Osteocyte (in vitro differentiated cells): Measurements from ENCODE around the gene PACS1. TPM values are rescaled to one million over a fixed set of nuclear protein-coding genes. Genes with fewer than 3 reads are reported as not detected.

ENCODE experiments used
- DNase-seq: peaks from one replicate; pipeline ENCODE4 v3.0.0; 2021; ENCODE audit warnings: mixed read lengths; ENCODE audit not compliant: unreplicated experiment; ENCODE audit errors: extremely low spot score
- H3K27ac Mint-ChIP-seq: one replicate; pipeline ENCODE4 v1.8.0; 2021; ENCODE audit warnings: mild to moderate bottlenecking, mixed read lengths; ENCODE audit not compliant: unreplicated experiment
- H3K27me3 Mint-ChIP-seq: one replicate; pipeline ENCODE4 v1.8.0; 2021; ENCODE audit warnings: mixed read lengths; ENCODE audit not compliant: unreplicated experiment
- H3K36me3 Mint-ChIP-seq: one replicate; pipeline ENCODE4 v1.8.0; 2021; ENCODE audit warnings: mixed read lengths; ENCODE audit not compliant: unreplicated experiment
- H3K4me1 Mint-ChIP-seq: one replicate; pipeline ENCODE4 v1.8.0; 2021; ENCODE audit warnings: mixed read lengths; ENCODE audit not compliant: unreplicated experiment
- H3K4me3 Mint-ChIP-seq: one replicate; pipeline ENCODE4 v1.8.0; 2021; ENCODE audit warnings: mild to moderate bottlenecking, moderate library complexity, mixed read lengths; ENCODE audit not compliant: unreplicated experiment
- H3K9me3 Mint-ChIP-seq: one replicate; pipeline ENCODE4 v1.8.0; 2021; ENCODE audit warnings: mixed read lengths; ENCODE audit not compliant: unreplicated experiment
- total RNA-seq: library from RNA; stranded (reverse); gene quantifications from 2 replicates; pipeline ENCODE4 v1.2.1, GENCODE V29; 2021
- TF ChIP-seq, protein P1 (sequence below): fragments of 200-600 bp; sonication (generic); IDR thresholded peaks from 2 replicates; pipeline ENCODE4 v1.5.0; 2021; ENCODE audit warnings: antibody characterized with exemption, mild to moderate bottlenecking, moderate library complexity

PACS1 gene
- total RNA-seq, 1 donor from 2014 or later = 83.8 TPM

DNA sequence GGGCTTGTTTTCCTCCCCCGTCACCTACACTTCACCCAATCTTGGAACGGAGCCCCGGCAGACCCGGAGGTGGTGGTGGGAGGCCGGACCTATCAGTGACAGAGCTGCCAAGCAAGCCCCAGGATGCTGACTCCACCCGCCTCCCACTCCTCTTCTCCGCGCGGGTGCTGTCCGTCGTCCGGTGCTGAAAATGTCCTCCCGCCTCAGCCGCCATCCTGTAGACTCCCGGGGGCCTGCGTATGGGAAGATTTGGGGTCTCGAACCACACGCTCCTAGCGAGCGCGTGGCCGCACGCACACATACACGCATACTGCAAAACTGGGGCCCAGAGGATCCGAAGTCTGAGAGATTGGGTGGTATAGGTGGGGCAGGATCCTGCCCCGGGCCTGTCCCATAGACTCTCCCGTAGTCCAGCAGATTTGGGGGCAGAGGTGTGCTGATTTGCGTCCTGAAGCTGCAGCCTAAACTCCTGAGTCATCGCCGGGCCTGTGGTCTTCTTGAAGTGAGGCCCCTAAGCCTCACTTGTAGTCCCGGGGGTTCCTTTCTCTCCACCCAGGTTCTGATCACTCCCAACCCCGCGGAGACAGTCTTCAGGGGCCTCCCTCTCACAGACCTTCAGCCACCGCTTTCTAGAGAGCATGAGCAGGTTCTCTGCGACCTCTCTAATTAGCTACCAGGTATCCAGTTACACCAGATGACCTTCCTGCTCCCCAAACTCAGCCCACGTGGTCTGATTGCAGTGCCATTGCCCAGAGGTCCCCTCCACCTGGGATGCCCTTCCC lies 219.7 kb downstream of the PACS1 start:
- Mint-ChIP-seq H3K36me3 (no peaks in the 10 kb centered on the region), H3K27ac (peak overlapping the region; percentile 99), H3K9me3 (no peaks in the 10 kb centered on the region), H3K4me3 (peak overlapping the region; percentile 94), H3K27me3 (peaks cover 15% of the 10 kb centered on the region), H3K4me1 (peaks cover 34% of the 10 kb centered on the region)
- TF ChIP-seq, protein P1, sequence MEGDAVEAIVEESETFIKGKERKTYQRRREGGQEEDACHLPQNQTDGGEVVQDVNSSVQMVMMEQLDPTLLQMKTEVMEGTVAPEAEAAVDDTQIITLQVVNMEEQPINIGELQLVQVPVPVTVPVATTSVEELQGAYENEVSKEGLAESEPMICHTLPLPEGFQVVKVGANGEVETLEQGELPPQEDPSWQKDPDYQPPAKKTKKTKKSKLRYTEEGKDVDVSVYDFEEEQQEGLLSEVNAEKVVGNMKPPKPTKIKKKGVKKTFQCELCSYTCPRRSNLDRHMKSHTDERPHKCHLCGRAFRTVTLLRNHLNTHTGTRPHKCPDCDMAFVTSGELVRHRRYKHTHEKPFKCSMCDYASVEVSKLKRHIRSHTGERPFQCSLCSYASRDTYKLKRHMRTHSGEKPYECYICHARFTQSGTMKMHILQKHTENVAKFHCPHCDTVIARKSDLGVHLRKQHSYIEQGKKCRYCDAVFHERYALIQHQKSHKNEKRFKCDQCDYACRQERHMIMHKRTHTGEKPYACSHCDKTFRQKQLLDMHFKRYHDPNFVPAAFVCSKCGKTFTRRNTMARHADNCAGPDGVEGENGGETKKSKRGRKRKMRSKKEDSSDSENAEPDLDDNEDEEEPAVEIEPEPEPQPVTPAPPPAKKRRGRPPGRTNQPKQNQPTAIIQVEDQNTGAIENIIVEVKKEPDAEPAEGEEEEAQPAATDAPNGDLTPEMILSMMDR = no peak
- DNase-seq = peak; percentile 95

DNA sequence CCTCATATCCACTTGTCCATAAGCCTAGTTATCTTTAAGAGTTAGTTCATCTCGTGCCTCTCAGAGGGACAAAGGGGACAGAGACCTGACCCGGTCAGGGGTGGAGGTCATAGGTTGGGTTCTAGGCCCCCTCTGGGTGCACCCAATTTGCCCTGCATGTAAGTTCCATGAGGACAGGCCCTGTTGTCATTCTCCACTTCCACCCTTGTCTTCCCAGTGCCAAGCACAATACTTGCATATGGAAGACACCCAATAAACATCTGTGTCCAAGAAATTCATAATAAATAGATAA lies 220.2 kb downstream of the PACS1 start:
- DNase-seq = no peak
- H3K4me3 Mint-ChIP-seq = peak overlapping the region; percentile 94
- peaks cover 34% of the 10 kb centered on the region for H3K4me1 Mint-ChIP-seq
- H3K9me3 Mint-ChIP-seq = no peaks in the 10 kb centered on the region
- peak overlapping the region; percentile 99 for H3K27ac Mint-ChIP-seq
- H3K27me3 Mint-ChIP-seq = peaks cover 15% of the 10 kb centered on the region
- no peaks in the 10 kb centered on the region for H3K36me3 Mint-ChIP-seq
- TF ChIP-seq, protein P1 = no peak

DNA sequence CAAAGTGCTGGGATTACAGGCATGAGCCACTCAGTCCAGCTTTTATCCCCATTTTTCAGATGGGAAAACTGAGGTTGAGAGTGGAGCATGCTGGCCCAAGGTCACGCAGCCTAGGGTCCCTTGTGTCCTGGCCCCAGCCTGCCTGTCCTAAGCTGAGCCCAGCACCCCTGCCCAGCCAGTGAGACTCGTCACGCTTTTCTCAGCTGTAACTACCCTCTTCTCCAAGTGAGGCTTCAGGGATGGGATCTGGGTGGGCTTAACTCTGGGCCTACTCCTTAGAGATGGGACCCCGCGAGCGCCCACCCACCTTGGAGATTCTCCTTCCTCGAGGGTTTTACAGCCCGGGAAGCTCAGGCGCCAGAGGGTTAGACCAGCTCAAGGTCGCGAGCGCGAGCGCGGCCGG lies 221.2 kb downstream of the PACS1 start:
- Mint-ChIP-seq H3K27me3 (peaks cover 17% of the 10 kb centered on the region), H3K36me3 (no peaks in the 10 kb centered on the region), H3K9me3 (no peaks in the 10 kb centered on the region), H3K4me1 (peaks cover 34% of the 10 kb centered on the region), H3K27ac (no peak overlapping the region), H3K4me3 (peak overlapping the region; percentile 63)
- TF ChIP-seq, protein P1 = no peak
- no peak for DNase-seq

DNA sequence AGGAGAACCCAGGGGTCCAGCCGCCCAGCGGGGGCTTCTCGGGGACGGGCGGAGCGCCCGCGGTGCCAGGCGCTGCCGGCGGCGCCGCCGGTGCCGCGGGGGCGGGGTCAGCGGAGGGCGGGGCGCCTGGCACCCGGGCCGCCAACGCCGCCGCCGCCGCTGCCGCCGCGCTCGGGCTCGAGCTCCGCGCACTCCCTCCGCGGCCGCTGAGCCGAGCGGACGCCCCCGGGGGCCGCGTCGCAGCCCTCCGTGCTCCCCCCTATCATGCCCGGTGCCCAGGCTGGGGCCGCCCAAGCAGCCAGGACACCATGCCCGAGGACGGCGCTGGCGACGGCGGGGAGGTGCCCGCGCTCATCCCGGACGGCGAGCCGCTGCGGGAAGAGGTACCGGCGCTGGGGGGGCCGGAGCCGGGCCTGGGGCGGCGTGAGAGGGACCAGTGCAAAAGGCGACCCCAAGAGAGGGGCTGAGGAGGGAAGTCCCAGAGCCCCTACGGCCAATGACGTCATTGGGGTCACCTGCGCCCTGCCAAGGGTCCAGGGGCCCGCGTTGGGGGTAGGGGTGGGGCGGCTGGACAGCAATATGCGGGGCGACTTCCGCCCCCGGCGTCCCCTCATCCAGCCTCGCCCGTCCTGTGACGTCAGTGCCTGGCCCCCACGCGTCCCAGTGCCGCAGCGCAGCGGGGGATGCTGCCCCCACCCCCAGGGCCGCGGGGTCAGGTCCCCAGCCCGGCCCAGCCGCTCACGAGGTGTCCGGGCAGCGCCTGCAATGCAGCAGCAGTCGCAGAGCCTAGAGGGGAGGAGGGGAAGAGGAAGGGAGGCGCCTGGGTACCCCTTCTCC lies 221.9 kb downstream of the PACS1 start, which contains the start of gene TMEM151A:
TMEM151A (plus strand) TSS at position 189 of the 837 bp plus-strand sequence; CDS start at position 309, 120 bp downstream.
- DNase-seq = no peak
- Mint-ChIP-seq H3K27me3 (peaks cover 19% of the 10 kb centered on the region), H3K4me1 (peaks cover 31% of the 10 kb centered on the region), H3K36me3 (no peaks in the 10 kb centered on the region), H3K27ac (no peak within 1 kb of the TSS), H3K4me3 (peak within 1 kb of the TSS; percentile 63), H3K9me3 (no peaks in the 10 kb centered on the region)
- TF ChIP-seq, protein P1 = no peak
